Hippocampal formation (tissue), 2 donors: ENCODE data around the gene OMA1.

ENCODE experiments used
- DNase-seq, 2 donors: peaks; one replicate each; lab custom pipeline; 2025; lab: John Stamatoyannopoulos, UW

Gene OMA1

GRCh38 chr1:58457023-58457635, 89.4 kb downstream of the OMA1 start:
- no peak for DNase-seq

GRCh38 chr1:58456470-58456869, 90.1 kb downstream of the OMA1 start:
- no peak for DNase-seq

GRCh38 chr1:58454807-58455206, 91.7 kb downstream of the OMA1 start:
- DNase-seq, result no peak

- DNase-seq, result no peak
These were observed 92.1 kb downstream of the OMA1 start for GRCh38 chr1:58454385-58454784.

GRCh38 chr1:58451560-58452191, 94.8 kb downstream of the OMA1 start:
- no peak for DNase-seq

- DNase-seq, result no peak
These were observed 98.6 kb downstream of the OMA1 start for GRCh38 chr1:58447886-58448285.

GRCh38 chr1:58447042-58447441, 99.5 kb downstream of the OMA1 start:
- no peak for DNase-seq

GRCh38 chr1:58446368-58446767, 100.2 kb downstream of the OMA1 start:
- no peak for DNase-seq

- no peak for DNase-seq
These were observed 102.3 kb downstream of the OMA1 start for GRCh38 chr1:58443986-58444868.

GRCh38 chr1:58442114-58442513, 104.4 kb downstream of the OMA1 start:
- no peak for DNase-seq

- no peak for DNase-seq
These were observed 104.8 kb downstream of the OMA1 start for GRCh38 chr1:58441699-58442098.

GRCh38 chr1:58440696-58441095, 105.8 kb downstream of the OMA1 start:
- no peak for DNase-seq

GRCh38 chr1:58439946-58440345, 106.6 kb downstream of the OMA1 start:
- no peak for DNase-seq

- DNase-seq, result no peak
These were observed 108.1 kb downstream of the OMA1 start for GRCh38 chr1:58438468-58438867.

GRCh38 chr1:58437623-58438022, 108.9 kb downstream of the OMA1 start:
- DNase-seq, result no peak

GRCh38 chr1:58436615-58437297, 109.8 kb downstream of the OMA1 start:
- DNase-seq, result no peak

GRCh38 chr1:58435376-58435775, 111.2 kb downstream of the OMA1 start:
- DNase-seq, result no peak

- no peak for DNase-seq
These were observed 111.9 kb downstream of the OMA1 start for GRCh38 chr1:58434607-58435006.

GRCh38 chr1:58434181-58434580, 112.3 kb downstream of the OMA1 start:
- no peak for DNase-seq

GRCh38 chr1:58432851-58433668, 113.5 kb downstream of the OMA1 start:
- peak in 1 of 2 donors; percentile 27 for DNase-seq

GRCh38 chr1:58431901-58432620, 114.5 kb downstream of the OMA1 start:
- DNase-seq, result no peak
